MM.1S (cell line): ENCODE data around the gene ZNF385A.

Experiments
- DNase-seq: peaks from one replicate; pipeline ENCODE4 v3.0.0-alpha.2; 2015
- H2AFZ ChIP-seq: fragments of 300-600 bp; sonication (generic); 2 replicates; pipeline ENCODE4 v1.6.0; 2016; ENCODE audit warnings: antibody characterized with exemption, low read length
- H3F3A ChIP-seq: fragments of 300-600 bp; sonication (generic); 2 replicates; pipeline ENCODE4 v1.6.1; 2016; ENCODE audit warnings: mild to moderate bottlenecking, antibody characterized with exemption, low read length, moderate library complexity, mixed read lengths; ENCODE audit not compliant: insufficient read depth
- H3K27ac ChIP-seq: fragments of 300-600 bp; sonication (generic); 2 replicates; pipeline ENCODE4 v1.5.1; 2016; ENCODE audit warnings: mild to moderate bottlenecking, low read length
- H3K27me3 ChIP-seq: fragments of 300-600 bp; sonication (generic); replicated peaks from 2 replicates; pipeline ENCODE4 v1.6.0; 2016; ENCODE audit warnings: low read length; ENCODE audit not compliant: insufficient read depth
- H3K36me3 ChIP-seq: fragments of 300-600 bp; sonication (generic); replicated peaks from 2 replicates; pipeline ENCODE4 v1.6.1; 2016; ENCODE audit warnings: mild to moderate bottlenecking, low read length, mixed read lengths; ENCODE audit not compliant: insufficient read depth
- H3K4me1 ChIP-seq: fragments of 300-600 bp; sonication (generic); 2 replicates; pipeline ENCODE4 v1.6.1; 2016; ENCODE audit warnings: low read length, mixed read lengths
- H3K4me2 ChIP-seq: fragments of 300-600 bp; sonication (generic); 2 replicates; pipeline ENCODE4 v1.6.0; 2016; ENCODE audit warnings: low read depth, low read length
- H3K4me3 ChIP-seq: fragments of 300-600 bp; sonication (generic); 2 replicates; pipeline ENCODE4 v1.5.1; 2016; ENCODE audit warnings: low read length, mixed read lengths
- H3K79me2 ChIP-seq: fragments of 300-600 bp; sonication (generic); 2 replicates; pipeline ENCODE4 v1.6.1; 2016; ENCODE audit warnings: mixed run types, low read length, mixed read lengths
- H3K9ac ChIP-seq: fragments of 300-600 bp; sonication (generic); 2 replicates; pipeline ENCODE4 v1.6.1; 2016; ENCODE audit warnings: low read length, mixed read lengths
- H3K9me2 ChIP-seq: fragments of 300-600 bp; sonication (generic); replicated peaks from 2 replicates; pipeline ENCODE4 v1.6.1; 2016; ENCODE audit warnings: mild to moderate bottlenecking, low read length, mixed read lengths; ENCODE audit not compliant: insufficient read depth
- H3K9me3 ChIP-seq: fragments of 300-600 bp; sonication (generic); replicated peaks from 2 replicates; pipeline ENCODE4 v1.6.1; 2016; ENCODE audit warnings: mild to moderate bottlenecking, low read length, mixed read lengths; ENCODE audit not compliant: insufficient read depth
- H4K20me1 ChIP-seq: fragments of 300-600 bp; sonication (generic); 2 replicates; pipeline ENCODE4 v1.6.1; 2016; ENCODE audit warnings: mild to moderate bottlenecking, low read length, moderate library complexity, mixed read lengths; ENCODE audit not compliant: insufficient read depth
- CTCF ChIP-seq: fragments of 300-600 bp; sonication (generic); IDR thresholded peaks from 2 replicates; pipeline ENCODE4 v1.5.1; 2016; ENCODE audit warnings: antibody characterized with exemption, low read length, mixed read lengths
- EZH2 ChIP-seq: fragments of 300-600 bp; sonication (generic); optimal IDR thresholded peaks from 2 replicates; pipeline ENCODE3; 2017; ENCODE audit warnings: low read depth, mild to moderate bottlenecking, antibody characterized with exemption, low read length, mixed read lengths
- EZH2phosphoT487 ChIP-seq: fragments of 300-600 bp; sonication (generic); IDR thresholded peaks from 2 replicates; pipeline ENCODE4 v1.6.1; 2018; ENCODE audit warnings: antibody characterized with exemption, low read length

ZNF385A gene

GRCh38 chr12:54359762-54360351 lies 24.7 kb downstream of the ZNF385A start:
- H3K36me3 ChIP-seq = no peaks in the 10 kb centered on the region
- peak overlapping the region; percentile 90 for H2AFZ ChIP-seq
- H3K4me3 ChIP-seq = peak overlapping the region; percentile 98
- peaks cover 13% of the 10 kb centered on the region for H3F3A ChIP-seq
- peaks cover 24% of the 10 kb centered on the region for H3K4me1 ChIP-seq
- peaks cover 5% of the 10 kb centered on the region; the same call in 1 of the 2 replicates for H4K20me1 ChIP-seq
- H3K4me2 ChIP-seq = peak overlapping the region; percentile 91
- peak overlapping the region; percentile 68 for H3K9ac ChIP-seq
- H3K79me2 ChIP-seq = no peaks in the 10 kb centered on the region
- no peak for DNase-seq
- no peaks in the 10 kb centered on the region for H3K9me2 ChIP-seq
- H3K27me3 ChIP-seq = peaks cover 26% of the 10 kb centered on the region
- peak overlapping the region; percentile 31; the same call in 1 of the 2 replicates for H3K27ac ChIP-seq
- H3K9me3 ChIP-seq = no peaks in the 10 kb centered on the region
- TF ChIP-seq EZH2 = no peak
- no peak for TF ChIP-seq CTCF
- TF ChIP-seq EZH2phosphoT487 = no peak

DNA sequence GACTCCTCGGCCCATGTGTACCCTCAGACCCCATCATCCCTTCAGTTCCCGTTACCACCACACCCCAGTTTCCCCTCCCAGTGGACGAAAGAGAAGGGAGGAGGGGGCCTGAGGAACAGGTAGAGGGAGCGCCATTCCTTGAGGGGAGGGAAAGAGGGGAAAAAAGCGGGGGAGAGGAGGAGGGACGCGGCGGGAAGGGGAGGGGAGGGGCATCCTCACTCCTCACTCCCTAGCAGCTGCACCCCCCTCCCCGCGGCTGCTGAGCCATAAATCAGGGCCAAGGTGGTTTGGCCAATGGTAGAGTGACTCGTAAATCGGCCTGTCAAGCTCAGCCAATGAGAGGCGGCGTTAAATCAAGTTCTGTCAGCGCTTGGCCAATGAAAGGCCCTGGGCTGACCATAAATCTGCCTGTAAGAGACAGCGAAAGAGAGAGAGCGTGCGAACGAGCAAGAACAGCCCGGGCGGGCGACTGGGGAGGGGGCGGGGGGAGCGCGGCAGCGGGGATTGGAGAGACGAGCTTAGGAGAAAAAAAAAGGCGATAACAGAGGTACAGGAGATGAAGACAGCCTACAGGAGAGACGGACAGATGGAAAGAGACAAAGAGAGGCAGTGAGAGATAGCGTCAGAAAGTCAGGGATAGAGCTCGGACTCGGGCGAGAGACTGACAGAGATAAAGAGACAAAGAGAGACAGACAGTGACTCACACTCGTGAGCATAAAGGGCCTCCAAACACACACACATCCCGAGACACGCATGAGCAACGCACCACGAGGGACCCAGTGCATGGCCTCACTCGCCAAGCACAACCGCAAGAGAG lies 25.4 kb downstream of the ZNF385A start:
- H3K9me3 ChIP-seq = no peaks in the 10 kb centered on the region
- H4K20me1 ChIP-seq = peaks cover 3% of the 10 kb centered on the region; the same call in 1 of the 2 replicates
- peaks cover 26% of the 10 kb centered on the region for H3K27me3 ChIP-seq
- H3K9ac ChIP-seq = peak overlapping the region; percentile 85
- H2AFZ ChIP-seq = peak overlapping the region; percentile 99
- H3K27ac ChIP-seq = peak overlapping the region; percentile 31; the same call in 1 of the 2 replicates
- H3K4me2 ChIP-seq = peak overlapping the region; percentile 99
- peaks cover 16% of the 10 kb centered on the region for H3K4me1 ChIP-seq
- no peaks in the 10 kb centered on the region for H3K36me3 ChIP-seq
- no peaks in the 10 kb centered on the region for H3K79me2 ChIP-seq
- TF ChIP-seq EZH2phosphoT487 (no peak), EZH2 (no peak), CTCF (no peak)
- H3F3A ChIP-seq = peaks cover 6% of the 10 kb centered on the region
- no peaks in the 10 kb centered on the region for H3K9me2 ChIP-seq
- peak; percentile 98 for DNase-seq
- H3K4me3 ChIP-seq = peak overlapping the region; percentile 98

GRCh38 chr12:54358191-54358944 lies 26.2 kb downstream of the ZNF385A start:
- Histone ChIP-seq H3K9me2 (no peaks in the 10 kb centered on the region), H3K79me2 (no peaks in the 10 kb centered on the region), H4K20me1 (no peaks in the 10 kb centered on the region), H3K36me3 (no peaks in the 10 kb centered on the region), H3K27me3 (peaks cover 18% of the 10 kb centered on the region), H3K4me2 (peak overlapping the region; percentile 99), H2AFZ (peak overlapping the region; percentile 99), H3F3A (peaks cover 2% of the 10 kb centered on the region; the same call in 1 of the 2 replicates), H3K9me3 (no peaks in the 10 kb centered on the region), H3K27ac (peak overlapping the region; percentile 21; the same call in 1 of the 2 replicates), H3K4me3 (peak overlapping the region; percentile 98), H3K4me1 (peaks cover 9% of the 10 kb centered on the region; the same call in 1 of the 2 replicates), H3K9ac (peak overlapping the region; percentile 85)
- TF ChIP-seq EZH2phosphoT487 = no peak
- no peak for TF ChIP-seq CTCF
- no peak for TF ChIP-seq EZH2
- peak; percentile 51 for DNase-seq
